Fibroblast of villous mesenchyme (primary cell): ENCODE measurements around the gene KCNQ1. TPM values are rescaled to one million over a fixed set of nuclear protein-coding genes. Genes with fewer than 3 reads are reported as not detected.
A peak's percentile ranks its signal among the peaks of the same experiment; 100 is the strongest.

ENCODE experiments used
- DNase-seq: peaks from one replicate; pipeline ENCODE4 v3.0.0-alpha.2; 2010; ENCODE audit warnings: low read depth
- H3K4me3 ChIP-seq: 2 replicates; pipeline ENCODE4 v1.5.1; 2011; ENCODE audit warnings: low read depth, mild to moderate bottlenecking, low read length
- total RNA-seq: library from RNA; depleted of rRNA; stranded (reverse); fragments of >200 nt; gene quantifications from 2 replicates; pipeline ENCODE4 v1.2.3, GENCODE V29; 2012
- TF ChIP-seq, protein P1 (sequence below): IDR thresholded peaks from 2 replicates; pipeline ENCODE4 v1.5.1; 2012; ENCODE audit warnings: low read depth, mild to moderate bottlenecking, low read length; ENCODE audit not compliant: insufficient read depth

KCNQ1 gene
- total RNA-seq, 1 donor: not detected

DNA sequence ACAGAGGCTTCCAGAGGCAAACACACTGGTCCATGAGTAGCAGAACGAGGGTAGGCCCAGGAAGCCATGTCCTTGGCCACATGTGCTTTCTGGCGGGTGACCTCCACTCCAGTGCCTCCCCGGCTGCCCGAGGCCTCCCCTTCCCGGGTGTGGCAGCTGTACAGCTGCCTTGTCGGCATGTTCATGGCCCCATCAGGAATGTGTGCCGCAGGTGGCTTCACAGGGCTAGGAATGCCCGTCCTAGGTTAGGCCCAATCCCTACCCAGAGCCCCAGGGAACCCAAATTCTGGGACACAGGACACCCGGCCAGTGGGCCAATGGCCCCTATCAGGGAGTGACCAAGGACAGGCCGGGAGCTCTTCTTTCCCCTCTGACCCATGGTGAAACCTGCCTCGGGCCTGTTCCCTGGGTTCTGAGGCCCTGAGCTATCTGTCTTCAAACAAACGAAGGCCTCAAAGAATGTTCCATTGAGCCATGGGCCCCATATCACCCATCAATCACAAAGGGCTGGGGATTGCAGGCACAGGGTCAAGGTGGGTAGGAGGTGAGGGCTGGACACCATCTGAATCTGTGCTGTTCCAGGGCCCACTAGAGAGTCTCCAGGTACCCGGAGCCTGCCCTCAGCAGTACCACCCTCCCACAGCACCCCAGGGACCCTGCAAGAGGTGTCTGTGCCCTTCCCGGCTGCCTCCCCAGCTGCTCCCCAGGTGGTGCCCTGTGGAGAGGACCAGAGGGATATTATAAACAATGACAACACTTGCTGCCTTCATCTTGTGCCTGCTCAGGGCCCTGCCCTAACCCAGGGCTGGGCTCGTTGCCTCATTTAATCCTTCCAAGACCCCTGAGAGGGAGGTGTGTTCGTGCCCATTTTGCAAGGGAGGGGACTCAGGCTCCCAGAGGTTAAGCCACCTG is 444.8 kb downstream of the KCNQ1 start:
- no peak overlapping the region for H3K4me3 ChIP-seq
- no peak for DNase-seq
- TF ChIP-seq, protein P1, sequence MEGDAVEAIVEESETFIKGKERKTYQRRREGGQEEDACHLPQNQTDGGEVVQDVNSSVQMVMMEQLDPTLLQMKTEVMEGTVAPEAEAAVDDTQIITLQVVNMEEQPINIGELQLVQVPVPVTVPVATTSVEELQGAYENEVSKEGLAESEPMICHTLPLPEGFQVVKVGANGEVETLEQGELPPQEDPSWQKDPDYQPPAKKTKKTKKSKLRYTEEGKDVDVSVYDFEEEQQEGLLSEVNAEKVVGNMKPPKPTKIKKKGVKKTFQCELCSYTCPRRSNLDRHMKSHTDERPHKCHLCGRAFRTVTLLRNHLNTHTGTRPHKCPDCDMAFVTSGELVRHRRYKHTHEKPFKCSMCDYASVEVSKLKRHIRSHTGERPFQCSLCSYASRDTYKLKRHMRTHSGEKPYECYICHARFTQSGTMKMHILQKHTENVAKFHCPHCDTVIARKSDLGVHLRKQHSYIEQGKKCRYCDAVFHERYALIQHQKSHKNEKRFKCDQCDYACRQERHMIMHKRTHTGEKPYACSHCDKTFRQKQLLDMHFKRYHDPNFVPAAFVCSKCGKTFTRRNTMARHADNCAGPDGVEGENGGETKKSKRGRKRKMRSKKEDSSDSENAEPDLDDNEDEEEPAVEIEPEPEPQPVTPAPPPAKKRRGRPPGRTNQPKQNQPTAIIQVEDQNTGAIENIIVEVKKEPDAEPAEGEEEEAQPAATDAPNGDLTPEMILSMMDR: no peak

DNA sequence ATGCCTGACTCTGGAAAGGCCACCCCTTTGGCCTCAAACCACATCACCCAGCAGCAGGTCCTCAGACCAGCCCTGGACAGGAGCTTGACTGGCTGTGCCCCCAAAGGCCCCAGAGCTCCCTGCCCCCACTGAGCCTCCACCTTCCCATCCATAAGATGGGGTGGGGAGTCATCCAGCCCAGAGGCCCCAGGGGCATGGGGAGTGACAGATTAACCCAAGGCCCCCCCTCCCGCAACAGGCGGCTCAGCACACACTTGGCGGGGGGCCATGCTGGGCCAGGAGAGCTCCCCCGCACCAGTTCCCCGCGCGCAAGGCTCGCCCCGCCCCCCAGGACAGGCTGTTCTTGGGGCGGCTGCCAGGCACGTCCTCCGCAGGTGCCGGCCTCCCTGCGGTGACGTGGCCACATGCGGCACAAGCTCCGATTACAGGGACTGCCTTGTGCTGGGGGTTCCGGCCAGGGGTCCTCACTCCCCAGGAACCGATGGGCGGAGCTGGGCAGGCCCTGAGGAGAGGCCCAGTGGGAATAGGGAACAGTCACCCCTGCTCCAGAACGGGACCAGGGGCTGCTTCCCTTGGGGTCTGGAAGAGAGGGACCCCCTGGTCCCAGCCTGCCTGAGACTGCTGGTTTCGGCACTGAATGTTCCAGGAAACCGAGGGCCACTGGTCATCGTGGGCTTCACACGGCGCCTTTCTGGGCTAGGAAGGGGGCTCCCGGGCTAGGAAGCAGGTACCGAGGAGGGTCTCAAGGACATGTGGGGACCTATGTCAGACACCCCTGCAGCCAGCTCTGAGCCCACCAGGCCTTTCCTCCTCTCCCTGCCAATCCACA is 445.9 kb downstream of the KCNQ1 start:
- DNase-seq: peak; percentile 55
- H3K4me3 ChIP-seq: no peak overlapping the region
- TF ChIP-seq, protein P1: no peak

DNA sequence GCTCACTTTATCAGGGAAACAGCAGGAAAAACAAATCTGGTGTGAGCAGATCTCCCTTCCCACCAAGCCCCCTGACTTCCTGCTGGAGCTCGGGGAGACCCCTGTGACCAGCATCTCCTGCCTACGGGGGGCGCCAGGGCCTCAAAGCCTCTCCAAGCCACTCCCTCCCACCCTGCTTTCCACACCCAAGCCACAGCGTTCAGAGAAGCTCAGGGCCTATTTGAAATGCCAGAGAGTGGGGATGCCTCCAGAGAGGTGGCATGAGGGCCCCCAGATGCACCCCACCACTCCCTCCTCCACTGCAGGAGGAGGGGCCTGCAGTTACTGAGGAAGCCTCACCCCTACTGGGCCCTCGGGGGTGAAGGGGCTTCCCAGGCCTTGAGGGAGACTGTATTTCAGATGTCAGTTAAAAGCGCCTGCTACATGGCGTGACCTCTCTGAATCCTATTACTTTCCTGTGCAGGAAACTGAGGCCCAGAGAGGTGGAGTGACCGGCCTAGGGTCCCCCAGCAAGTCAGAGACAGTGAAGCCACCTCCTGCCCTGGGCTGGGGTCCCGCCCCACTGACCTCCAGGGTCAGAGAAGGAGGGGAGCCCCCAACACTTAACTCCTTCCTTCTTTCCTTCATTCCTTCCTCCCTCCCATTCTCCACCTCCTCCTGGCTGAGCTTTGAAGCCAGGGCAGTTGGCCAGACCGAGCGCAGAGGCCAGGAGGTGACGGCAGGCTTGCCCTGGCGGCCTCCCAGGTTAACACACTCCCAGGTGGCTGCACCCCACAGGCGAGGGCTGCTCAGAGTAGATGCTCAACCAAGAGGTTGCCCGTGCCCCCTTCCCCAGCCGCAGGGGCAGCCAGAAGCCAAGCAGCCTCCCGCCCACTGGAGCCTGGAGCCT is 446.8 kb downstream of the KCNQ1 start:
- no peak for DNase-seq
- H3K4me3 ChIP-seq: no peak overlapping the region
- TF ChIP-seq, protein P1: no peak

DNA sequence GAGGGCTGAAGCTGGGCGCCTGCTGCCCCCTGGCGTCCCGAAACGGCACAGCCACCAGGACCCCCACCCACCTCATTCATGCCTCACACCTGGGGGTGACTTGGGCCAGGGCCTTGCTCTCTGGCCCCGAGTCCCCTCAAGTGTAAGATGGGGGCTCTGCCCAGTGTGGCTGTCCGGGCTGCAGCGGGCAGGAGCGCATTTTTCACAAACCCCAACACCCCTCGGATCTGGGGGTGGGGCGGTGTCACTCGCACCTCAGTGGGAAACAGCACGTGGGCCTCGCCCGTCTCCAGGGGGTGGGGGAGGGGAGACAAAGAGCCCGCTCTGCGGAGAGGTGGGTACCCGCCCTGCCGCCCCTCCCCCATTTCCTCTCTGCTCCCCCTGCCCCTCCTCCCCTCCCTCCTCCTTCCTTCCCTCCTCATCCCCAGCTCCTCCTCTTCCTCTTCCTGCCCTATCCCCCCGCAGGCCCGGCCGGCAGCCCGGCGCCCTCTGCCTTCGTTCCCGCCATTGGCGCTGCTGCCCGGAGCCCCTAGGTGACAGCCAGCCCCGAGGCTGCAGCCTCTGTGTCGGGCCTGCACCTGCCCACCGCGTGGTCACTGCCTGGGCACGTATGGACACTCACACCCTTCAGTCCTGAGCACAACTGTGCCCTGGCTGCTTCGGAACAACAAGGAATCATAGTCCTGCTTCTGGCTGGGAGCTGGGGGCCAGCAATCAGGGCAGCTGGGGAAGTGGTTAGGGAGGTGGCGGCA is 447.6 kb downstream of the KCNQ1 start:
- TF ChIP-seq, protein P1: peak; percentile 88
- H3K4me3 ChIP-seq: peak overlapping the region; percentile 52
- DNase-seq: no peak

DNA sequence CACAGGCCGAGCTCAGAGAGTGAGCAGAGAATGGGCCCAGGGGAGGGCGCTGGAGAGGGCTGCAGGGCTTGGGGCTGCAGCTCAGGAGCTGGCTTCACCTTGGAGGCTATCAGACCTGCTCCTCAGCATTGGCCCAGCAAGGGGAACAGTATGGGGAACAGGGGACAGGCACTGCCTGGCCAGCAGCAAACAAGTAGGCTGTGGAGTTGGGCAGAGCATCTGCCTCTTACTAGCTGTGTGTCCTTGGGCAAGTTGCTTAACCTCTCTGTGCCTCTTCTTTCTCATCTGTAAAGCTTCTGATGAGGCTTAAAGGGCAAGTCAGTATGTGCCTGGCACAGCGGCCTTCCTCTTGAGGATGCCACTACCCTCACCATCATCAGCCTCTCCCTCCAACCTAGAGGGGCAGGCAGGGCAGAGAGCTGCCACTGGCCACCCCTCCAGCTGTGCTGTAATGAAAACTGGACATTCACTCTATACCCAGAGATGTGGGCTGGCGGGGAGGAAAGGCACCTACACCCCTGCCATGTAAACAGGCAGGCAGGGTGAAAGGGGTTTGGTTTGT is 448.2 kb downstream of the KCNQ1 start:
- TF ChIP-seq, protein P1: no peak
- H3K4me3 ChIP-seq: peak overlapping the region; percentile 52
- no peak for DNase-seq
